Neural cell (in vitro differentiated cells): ENCODE measurements around the gene FBXO30.

Experiments
- CTCF ChIP-seq: fragments of 450-650 bp; IDR thresholded peaks from 2 replicates; pipeline ENCODE4 v1.5.1; 2014; ENCODE audit warnings: antibody characterized with exemption, mild to moderate bottlenecking, moderate library complexity; ENCODE audit not compliant: poor library complexity, severe bottlenecking
- EP300 ChIP-seq: fragments of 450-650 bp; conservative IDR thresholded peaks from 2 replicates; pipeline ENCODE4 v1.6.1; 2014; ENCODE audit warnings: antibody characterized with exemption, mild to moderate bottlenecking, moderate library complexity; ENCODE audit not compliant: poor library complexity, severe bottlenecking
- EZH2 ChIP-seq: fragments of 200-600, 300-800 bp; shearing (Covaris generic), sonication (generic); IDR thresholded peaks from 2 replicates; pipeline ENCODE4 v1.6.1; 2014; ENCODE audit warnings: antibody characterized with exemption, low read length, borderline replicate concordance, mild to moderate bottlenecking; ENCODE audit not compliant: insufficient read depth, poor library complexity, severe bottlenecking
- MXI1 ChIP-seq: fragments of 450-650 bp; conservative IDR thresholded peaks from 2 replicates; pipeline ENCODE4 v1.6.1; 2014; ENCODE audit warnings: antibody characterized with exemption, mild to moderate bottlenecking; ENCODE audit not compliant: poor library complexity, severe bottlenecking
- POLR2AphosphoS5 ChIP-seq: IDR thresholded peaks from 2 replicates; pipeline ENCODE4 v1.6.1; 2012
- RAD21 ChIP-seq: fragments of 450-650 bp; conservative IDR thresholded peaks from 2 replicates; pipeline ENCODE4 v1.6.1; 2014; ENCODE audit warnings: antibody characterized with exemption, mild to moderate bottlenecking, moderate library complexity
- REST ChIP-seq: IDR thresholded peaks from 2 replicates; pipeline ENCODE4 v1.6.1; 2012; ENCODE audit warnings: borderline replicate concordance
- SMC3 ChIP-seq: fragments of 450-650 bp; conservative IDR thresholded peaks from 2 replicates; pipeline ENCODE4 v1.6.1; 2014; ENCODE audit warnings: antibody characterized with exemption, mild to moderate bottlenecking, moderate library complexity; ENCODE audit not compliant: poor library complexity
- TAF1 ChIP-seq: IDR thresholded peaks from 2 replicates; pipeline ENCODE4 v1.6.1; 2012; ENCODE audit warnings: low read depth

GRCh38 chr6:145809785-145810184, 4.8 kb downstream of the FBXO30 start:
- TF ChIP-seq CTCF, result no peak
- TF ChIP-seq EZH2, result no peak
- no peak for TF ChIP-seq EP300
- TF ChIP-seq POLR2AphosphoS5, result no peak
- no peak for TF ChIP-seq REST
- no peak for TF ChIP-seq MXI1
- TF ChIP-seq TAF1, result no peak
- no peak for TF ChIP-seq SMC3
- TF ChIP-seq RAD21, result no peak
